ENCODE data around the gene CYTH2.
"Not testable (repeated sequence)": the region's sequence is repeated elsewhere in the genome, so short reads cannot be mapped to it uniquely, and the experiment has no call there.

The CYTH2 gene

DNA sequence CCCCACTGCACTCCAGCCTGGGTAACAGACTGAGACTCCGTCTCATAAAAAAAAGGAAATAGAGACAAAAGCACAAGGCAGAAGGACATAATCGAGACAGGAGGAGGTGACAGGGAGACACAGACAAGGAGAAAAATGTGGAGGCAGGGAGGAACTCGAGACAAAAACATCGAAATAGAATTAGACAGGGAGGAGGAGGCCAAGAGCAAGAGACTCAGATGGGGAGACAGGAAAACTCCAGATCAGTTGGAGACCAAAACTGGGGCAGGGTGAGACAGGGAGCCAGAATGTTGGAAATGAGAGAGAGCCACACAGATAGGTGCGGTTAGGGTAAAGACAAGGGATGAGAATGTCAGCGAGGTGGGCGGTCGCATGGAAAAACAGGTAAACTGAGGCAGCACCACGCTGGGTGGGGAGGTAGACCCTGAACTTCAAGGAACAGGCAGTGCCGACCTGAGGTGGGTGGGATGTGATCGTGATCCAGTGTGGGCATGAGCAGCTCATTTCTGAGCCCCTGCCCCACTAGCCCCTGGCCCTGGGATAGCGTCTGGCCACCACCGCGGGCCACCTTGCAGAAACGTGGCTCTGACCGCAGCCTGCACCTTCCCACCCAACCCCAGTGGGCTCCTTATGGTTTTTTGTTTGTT is 15.2 kb downstream of the CYTH2 start:
- no peaks in the 10 kb centered on the region for H4K20me1 ChIP-seq (ENCODE audit: control insufficient read depth, insufficient read depth, low read depth, low read length)
- H3K4me3 ChIP-seq (ENCODE audit: low read length) = no peak overlapping the region
- peaks cover 6% of the 10 kb centered on the region; the same call in 1 of the 2 replicates for H3K4me1 ChIP-seq (ENCODE audit: control insufficient read depth, low read length)
- no peaks in the 10 kb centered on the region for H3K36me3 ChIP-seq (ENCODE audit: control insufficient read depth, low read length)
- H3K4me2 ChIP-seq (ENCODE audit: low read length) = no peak overlapping the region
- peaks cover 5% of the 10 kb centered on the region; the same call in 1 of the 2 replicates for H3F3A ChIP-seq (ENCODE audit: control insufficient read depth, insufficient read depth)
- H3K27me3 ChIP-seq (ENCODE audit: control insufficient read depth, low read length) = no peaks in the 10 kb centered on the region
- H3K9me3 ChIP-seq (ENCODE audit: control insufficient read depth, insufficient read depth, low read length) = no peaks in the 10 kb centered on the region
- no peak overlapping the region for H3K27ac ChIP-seq (ENCODE audit: low read depth, low read length)
- no peaks in the 10 kb centered on the region for H3K79me2 ChIP-seq (ENCODE audit: control insufficient read depth, low read length)
- no peaks in the 10 kb centered on the region for H3K9me2 ChIP-seq (replicated peaks; ENCODE audit: control insufficient read depth, low read length)
- TF ChIP-seq, protein P1, sequence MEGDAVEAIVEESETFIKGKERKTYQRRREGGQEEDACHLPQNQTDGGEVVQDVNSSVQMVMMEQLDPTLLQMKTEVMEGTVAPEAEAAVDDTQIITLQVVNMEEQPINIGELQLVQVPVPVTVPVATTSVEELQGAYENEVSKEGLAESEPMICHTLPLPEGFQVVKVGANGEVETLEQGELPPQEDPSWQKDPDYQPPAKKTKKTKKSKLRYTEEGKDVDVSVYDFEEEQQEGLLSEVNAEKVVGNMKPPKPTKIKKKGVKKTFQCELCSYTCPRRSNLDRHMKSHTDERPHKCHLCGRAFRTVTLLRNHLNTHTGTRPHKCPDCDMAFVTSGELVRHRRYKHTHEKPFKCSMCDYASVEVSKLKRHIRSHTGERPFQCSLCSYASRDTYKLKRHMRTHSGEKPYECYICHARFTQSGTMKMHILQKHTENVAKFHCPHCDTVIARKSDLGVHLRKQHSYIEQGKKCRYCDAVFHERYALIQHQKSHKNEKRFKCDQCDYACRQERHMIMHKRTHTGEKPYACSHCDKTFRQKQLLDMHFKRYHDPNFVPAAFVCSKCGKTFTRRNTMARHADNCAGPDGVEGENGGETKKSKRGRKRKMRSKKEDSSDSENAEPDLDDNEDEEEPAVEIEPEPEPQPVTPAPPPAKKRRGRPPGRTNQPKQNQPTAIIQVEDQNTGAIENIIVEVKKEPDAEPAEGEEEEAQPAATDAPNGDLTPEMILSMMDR (IDR thresholded peaks at IDR 0.05; ENCODE audit: low read depth, low read length, poor library complexity, severe bottlenecking) = no peak

DNA sequence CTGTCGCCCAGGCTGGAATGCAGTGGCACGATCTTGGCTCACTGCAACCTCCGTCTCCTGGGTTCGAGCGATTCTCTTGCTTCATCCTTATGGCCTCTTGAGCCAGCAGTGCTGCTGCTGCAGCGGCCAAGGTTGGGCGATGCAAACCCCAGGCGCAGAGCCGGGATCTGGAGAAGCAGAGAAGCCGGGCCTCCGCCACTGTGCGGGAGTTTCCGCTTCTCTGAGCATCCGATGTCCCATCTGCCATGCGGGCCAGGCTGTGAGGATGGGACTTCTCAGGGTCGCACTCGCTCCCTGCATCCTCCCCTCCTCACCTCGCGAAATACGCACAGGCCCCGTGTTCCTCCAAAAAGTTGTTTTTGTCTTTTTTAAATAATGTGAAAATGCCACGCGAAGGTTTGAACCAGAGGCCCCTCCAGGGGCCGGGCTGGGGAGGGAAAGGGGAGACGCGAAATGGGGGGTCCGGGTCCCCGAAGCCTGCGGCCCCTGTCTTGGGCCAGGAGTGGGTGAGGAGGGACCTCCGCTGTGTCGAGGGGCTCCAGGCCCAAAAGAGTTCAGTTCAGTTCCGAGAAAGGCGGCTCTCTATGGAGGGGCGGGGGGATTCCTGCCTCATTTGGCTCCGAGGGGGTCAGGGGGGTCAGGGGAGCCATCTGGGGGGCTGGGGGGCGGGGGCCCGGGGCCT is 15.9 kb downstream of the CYTH2 start:
- H3K27ac ChIP-seq (ENCODE audit: low read depth, low read length) = no peak overlapping the region
- TF ChIP-seq, protein P1 (IDR thresholded peaks at IDR 0.05; ENCODE audit: low read depth, low read length, poor library complexity, severe bottlenecking) = no peak
- no peak for TF ChIP-seq EZH2phosphoT487 (IDR thresholded peaks at IDR 0.05; ENCODE audit: borderline replicate concordance, low read length)
- peaks cover 12% of the 10 kb centered on the region for H3K4me1 ChIP-seq (ENCODE audit: control insufficient read depth, low read length)

DNA sequence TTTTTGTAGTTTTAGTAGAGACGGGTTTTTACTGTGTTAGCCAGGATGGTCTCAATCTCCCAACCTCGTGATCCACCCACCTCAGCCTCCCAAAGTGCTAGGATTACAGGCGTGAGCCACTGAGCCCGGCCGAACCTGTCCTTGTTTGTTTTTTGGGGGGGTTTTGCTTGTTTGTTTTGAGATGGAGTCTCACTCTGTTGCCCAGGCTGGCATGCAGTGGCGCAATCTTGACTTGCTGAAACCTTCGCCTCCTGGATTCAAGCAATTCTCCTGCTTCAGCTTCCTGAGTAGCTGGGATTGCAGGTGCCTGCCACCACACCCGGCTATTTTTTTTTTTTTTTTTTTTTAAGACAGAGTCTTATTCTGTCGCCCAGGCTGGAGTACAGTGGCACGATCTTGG is 17.5 kb downstream of the CYTH2 start:
- H3K36me3 ChIP-seq (ENCODE audit: control insufficient read depth, low read length); H3K79me2 ChIP-seq (ENCODE audit: control insufficient read depth, low read length); H3K4me2 ChIP-seq (ENCODE audit: low read length); H3K4me3 ChIP-seq (ENCODE audit: low read length); H4K20me1 ChIP-seq (ENCODE audit: control insufficient read depth, insufficient read depth, low read depth, low read length); H3K9me3 ChIP-seq (ENCODE audit: control insufficient read depth, insufficient read depth, low read length); H3F3A ChIP-seq (ENCODE audit: control insufficient read depth, insufficient read depth); H3K27ac ChIP-seq (ENCODE audit: low read depth, low read length); H3K9me2 ChIP-seq (replicated peaks; ENCODE audit: control insufficient read depth, low read length): not testable (repeated sequence)
- Histone ChIP-seq H3K27me3 (ENCODE audit: control insufficient read depth, low read length) (peaks cover 10% of the 10 kb centered on the region), H3K4me1 (ENCODE audit: control insufficient read depth, low read length) (peaks cover 21% of the 10 kb centered on the region)

More for the DNA sequence above, 15.9 kb downstream of the CYTH2 start:
- no peaks in the 10 kb centered on the region for H3K9me2 ChIP-seq (replicated peaks; ENCODE audit: control insufficient read depth, low read length)
- no peak overlapping the region for H3K4me2 ChIP-seq (ENCODE audit: low read length)
- no peak overlapping the region for H3K4me3 ChIP-seq (ENCODE audit: low read length)
- no peaks in the 10 kb centered on the region for H3K9me3 ChIP-seq (ENCODE audit: control insufficient read depth, insufficient read depth, low read length)
- H3K36me3 ChIP-seq (ENCODE audit: control insufficient read depth, low read length) = no peaks in the 10 kb centered on the region
- H4K20me1 ChIP-seq (ENCODE audit: control insufficient read depth, insufficient read depth, low read depth, low read length) = no peaks in the 10 kb centered on the region
- peaks cover 2% of the 10 kb centered on the region for H3K27me3 ChIP-seq (ENCODE audit: control insufficient read depth, low read length)
- no peaks in the 10 kb centered on the region for H3K79me2 ChIP-seq (ENCODE audit: control insufficient read depth, low read length)
- H3F3A ChIP-seq (ENCODE audit: control insufficient read depth, insufficient read depth) = peaks cover 5% of the 10 kb centered on the region; the same call in 1 of the 2 replicates

DNA sequence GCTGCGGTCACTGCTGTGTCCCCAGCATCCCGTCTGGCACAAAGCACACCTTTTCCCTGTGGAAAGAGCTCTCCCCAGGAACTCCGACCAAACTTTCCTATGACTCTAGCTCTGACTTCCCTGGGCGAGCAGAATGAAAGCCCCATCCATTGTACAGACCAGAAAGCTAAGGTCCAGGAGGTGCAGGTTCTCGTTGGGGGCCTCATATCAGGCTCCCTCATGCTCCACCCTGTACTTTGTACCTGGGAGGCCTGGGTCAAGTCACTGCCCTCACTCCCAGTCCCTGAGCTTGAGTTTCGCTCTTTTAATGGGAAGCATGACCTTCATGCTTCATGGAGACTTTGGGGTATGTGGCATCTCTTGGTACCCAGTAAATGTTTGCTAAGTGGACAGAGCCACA is 18.4 kb downstream of the CYTH2 start:
- TF ChIP-seq EZH2phosphoT487 (IDR thresholded peaks at IDR 0.05; ENCODE audit: borderline replicate concordance, low read length) = no peak
- TF ChIP-seq, protein P1 (IDR thresholded peaks at IDR 0.05; ENCODE audit: low read depth, low read length, poor library complexity, severe bottlenecking) = no peak
- Histone ChIP-seq H3K4me3 (ENCODE audit: low read length) (no peak overlapping the region), H3K9me3 (ENCODE audit: control insufficient read depth, insufficient read depth, low read length) (no peaks in the 10 kb centered on the region), H3K4me1 (ENCODE audit: control insufficient read depth, low read length) (peaks cover 29% of the 10 kb centered on the region), H3K27me3 (ENCODE audit: control insufficient read depth, low read length) (peaks cover 10% of the 10 kb centered on the region), H3K36me3 (ENCODE audit: control insufficient read depth, low read length) (no peaks in the 10 kb centered on the region), H3K4me2 (ENCODE audit: low read length) (no peak overlapping the region), H3K27ac (ENCODE audit: low read depth, low read length) (no peak overlapping the region), H3K9me2 (replicated peaks; ENCODE audit: control insufficient read depth, low read length) (no peaks in the 10 kb centered on the region), H3K79me2 (ENCODE audit: control insufficient read depth, low read length) (no peaks in the 10 kb centered on the region), H3F3A (ENCODE audit: control insufficient read depth, insufficient read depth) (no peaks in the 10 kb centered on the region; the same call in 1 of the 2 replicates), H4K20me1 (ENCODE audit: control insufficient read depth, insufficient read depth, low read depth, low read length) (no peaks in the 10 kb centered on the region)

Data from DOHH2 (cell line).